ENCODE measurements around the gene MAD1L1.
"Not testable (repeated sequence)": the region's sequence is repeated elsewhere in the genome, so short reads cannot be mapped to it uniquely, and the experiment has no call there.

MAD1L1 gene

GRCh38 chr7:1831933-1832535 is 400.7 kb downstream of the MAD1L1 start:
- in situ Hi-C loops (cut with MboI; ENCODE audit: low sequenced_read_pairs) = not testable (repeated sequence)

- in situ Hi-C loops (cut with MboI; ENCODE audit: low sequenced_read_pairs) = not testable (repeated sequence)
Measured at GRCh38 chr7:1831471-1831870, 401.3 kb downstream of the MAD1L1 start.

GRCh38 chr7:1829668-1830067 is 403.1 kb downstream of the MAD1L1 start:
- in situ Hi-C loops (cut with MboI; ENCODE audit: low sequenced_read_pairs) = not testable (repeated sequence)

GRCh38 chr7:1829111-1829510 is 403.6 kb downstream of the MAD1L1 start:
- in situ Hi-C loops (cut with MboI; ENCODE audit: low sequenced_read_pairs) = no loop called here

- in situ Hi-C loops (cut with MboI; ENCODE audit: low sequenced_read_pairs) = not testable (repeated sequence)
Measured at GRCh38 chr7:1828170-1828569, 404.6 kb downstream of the MAD1L1 start.

GRCh38 chr7:1827521-1827981 is 405.2 kb downstream of the MAD1L1 start:
- in situ Hi-C loops (cut with MboI; ENCODE audit: low sequenced_read_pairs) = not testable (repeated sequence)

GRCh38 chr7:1826931-1827330 is 405.8 kb downstream of the MAD1L1 start:
- in situ Hi-C loops (cut with MboI; ENCODE audit: low sequenced_read_pairs) = not testable (repeated sequence)

GRCh38 chr7:1825897-1826741 is 406.6 kb downstream of the MAD1L1 start:
- in situ Hi-C loops (cut with MboI; ENCODE audit: low sequenced_read_pairs) = no loop called here

- in situ Hi-C loops (cut with MboI; ENCODE audit: low sequenced_read_pairs) = not testable (repeated sequence)
Measured at GRCh38 chr7:1825647-1825896, 407.2 kb downstream of the MAD1L1 start.

- in situ Hi-C loops (cut with MboI; ENCODE audit: low sequenced_read_pairs) = not testable (repeated sequence)
Measured at GRCh38 chr7:1824882-1825646, 407.7 kb downstream of the MAD1L1 start.

GRCh38 chr7:1824151-1824881 is 408.4 kb downstream of the MAD1L1 start:
- in situ Hi-C loops (cut with MboI; ENCODE audit: low sequenced_read_pairs) = not testable (repeated sequence)

- in situ Hi-C loops (cut with MboI; ENCODE audit: low sequenced_read_pairs) = no loop called here
Measured at GRCh38 chr7:1823376-1824150, 409.2 kb downstream of the MAD1L1 start.

- in situ Hi-C loops (cut with MboI; ENCODE audit: low sequenced_read_pairs) = no loop called here
Measured at GRCh38 chr7:1819259-1819841, 413.4 kb downstream of the MAD1L1 start.

- in situ Hi-C loops (cut with MboI; ENCODE audit: low sequenced_read_pairs) = no loop called here
Measured at GRCh38 chr7:1818575-1819258, 414.0 kb downstream of the MAD1L1 start.

- in situ Hi-C loops (cut with MboI; ENCODE audit: low sequenced_read_pairs) = no loop called here
Measured at GRCh38 chr7:1817061-1817712, 415.6 kb downstream of the MAD1L1 start.

GRCh38 chr7:1816451-1816850 is 416.3 kb downstream of the MAD1L1 start:
- in situ Hi-C loops (cut with MboI; ENCODE audit: low sequenced_read_pairs) = not testable (repeated sequence)

GRCh38 chr7:1815551-1816281 is 417.0 kb downstream of the MAD1L1 start:
- in situ Hi-C loops (cut with MboI; ENCODE audit: low sequenced_read_pairs) = not testable (repeated sequence)

- in situ Hi-C loops (cut with MboI; ENCODE audit: low sequenced_read_pairs) = no loop called here
Measured at GRCh38 chr7:1815051-1815481, 417.7 kb downstream of the MAD1L1 start.

All from HL-60/S4 treated with retinoic acid at 250 ng/mL for 4 days and 3 days (cell line).